GM18502 (cell line): ENCODE data around the gene CLK2.
A peak's percentile ranks its signal among the peaks of the same experiment; 100 is the strongest.
"Not testable (repeated sequence)": the region's sequence is repeated elsewhere in the genome, so short reads cannot be mapped to it uniquely, and the experiment has no call there.

Experiments used
- ATAC-seq: cut with Tn5 transposase; IDR thresholded peaks from one replicate; pipeline ENCODE4 v1.9.1; 2021; ENCODE audit warnings: mild to moderate bottlenecking; ENCODE audit not compliant: unreplicated experiment, poor library complexity

Gene CLK2

GRCh38 chr1:155297384-155297783 is 24.1 kb upstream of the CLK2 start:
- no peak for ATAC-seq

- ATAC-seq = no peak
Measured at GRCh38 chr1:155296661-155297060, 23.4 kb upstream of the CLK2 start.

GRCh38 chr1:155295942-155296267 is 22.6 kb upstream of the CLK2 start:
- no peak for ATAC-seq

- ATAC-seq = no peak
Measured at GRCh38 chr1:155295183-155295941, 22.1 kb upstream of the CLK2 start.

GRCh38 chr1:155294520-155295182 is 21.3 kb upstream of the CLK2 start:
- no peak for ATAC-seq

- ATAC-seq = no peak
Measured at GRCh38 chr1:155293086-155293749, 19.9 kb upstream of the CLK2 start.

GRCh38 chr1:155291006-155291405 is 17.7 kb upstream of the CLK2 start:
- ATAC-seq = not testable (repeated sequence)

- ATAC-seq = no peak
Measured at GRCh38 chr1:155287987-155288543, 14.8 kb upstream of the CLK2 start.

GRCh38 chr1:155286544-155286943 is 13.2 kb upstream of the CLK2 start:
- no peak for ATAC-seq

GRCh38 chr1:155285631-155286044 is 12.3 kb upstream of the CLK2 start:
- no peak for ATAC-seq

GRCh38 chr1:155285063-155285462 is 11.8 kb upstream of the CLK2 start:
- ATAC-seq = no peak

GRCh38 chr1:155284476-155284875 is 11.2 kb upstream of the CLK2 start:
- no peak for ATAC-seq

- no peak for ATAC-seq
Measured at GRCh38 chr1:155282488-155283091, 9.3 kb upstream of the CLK2 start.

GRCh38 chr1:155279268-155279667 is 6.0 kb upstream of the CLK2 start:
- ATAC-seq = no peak

GRCh38 chr1:155278689-155279160 is 5.4 kb upstream of the CLK2 start:
- no peak for ATAC-seq

GRCh38 chr1:155277902-155278688 is 4.8 kb upstream of the CLK2 start:
- ATAC-seq = no peak

GRCh38 chr1:155277070-155277901 is 4.0 kb upstream of the CLK2 start, which contains the start of gene HCN3:
HCN3 (plus strand) TSS chr1:155277463; CDS start chr1:155277591, 128 bp downstream.
- ATAC-seq = peak; percentile 67

GRCh38 chr1:155272466-155273342 is 600 bp downstream of the CLK2 start:
- peak; percentile 44 for ATAC-seq
